Measurements from ENCODE around the gene NCKAP5.

Gene NCKAP5

DNA sequence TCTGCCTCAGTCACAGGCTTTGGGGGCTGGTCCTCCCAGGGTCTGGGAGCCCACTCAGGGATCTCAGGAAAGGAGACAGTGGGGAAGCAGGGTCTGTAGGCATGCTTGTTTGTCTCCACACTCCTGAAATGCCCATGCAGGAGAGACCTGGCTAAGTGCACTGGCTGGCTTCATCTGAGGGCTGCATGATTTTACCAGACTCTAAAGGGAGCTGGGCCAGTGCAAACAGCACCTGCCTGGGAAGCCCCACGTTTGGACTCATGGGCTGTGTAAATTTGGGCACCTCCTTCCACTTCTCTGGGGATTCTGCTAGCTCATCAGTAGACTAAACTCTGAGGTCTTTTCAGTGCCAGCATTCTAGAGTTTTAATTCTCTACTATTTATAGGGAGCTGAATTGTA, 931.9 kb downstream of the NCKAP5 start:
- DNase-seq (ENCODE audit: low read depth, low spot score), result no peak

DNA sequence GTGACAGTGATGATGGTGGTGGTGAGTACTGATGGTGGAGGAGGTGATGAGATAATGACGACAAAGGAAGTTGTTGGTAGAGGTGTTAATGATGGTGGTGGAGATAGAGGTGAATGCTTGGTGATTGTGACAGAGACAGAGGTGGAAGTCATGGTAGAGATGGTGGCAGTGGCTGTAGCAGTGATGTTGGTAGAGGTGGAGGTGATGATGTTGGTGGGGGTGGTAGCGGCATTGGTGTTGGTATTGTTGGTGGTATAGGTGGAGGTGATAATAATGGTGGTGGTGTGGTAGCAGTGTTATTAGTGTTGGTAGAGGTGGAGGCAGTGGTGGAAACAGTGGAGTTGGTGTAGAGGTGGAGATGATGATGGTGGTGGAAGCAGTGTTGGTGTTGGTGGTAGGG, 934.6 kb downstream of the NCKAP5 start:
- no peak for DNase-seq (ENCODE audit: low read depth, low spot score)

DNA sequence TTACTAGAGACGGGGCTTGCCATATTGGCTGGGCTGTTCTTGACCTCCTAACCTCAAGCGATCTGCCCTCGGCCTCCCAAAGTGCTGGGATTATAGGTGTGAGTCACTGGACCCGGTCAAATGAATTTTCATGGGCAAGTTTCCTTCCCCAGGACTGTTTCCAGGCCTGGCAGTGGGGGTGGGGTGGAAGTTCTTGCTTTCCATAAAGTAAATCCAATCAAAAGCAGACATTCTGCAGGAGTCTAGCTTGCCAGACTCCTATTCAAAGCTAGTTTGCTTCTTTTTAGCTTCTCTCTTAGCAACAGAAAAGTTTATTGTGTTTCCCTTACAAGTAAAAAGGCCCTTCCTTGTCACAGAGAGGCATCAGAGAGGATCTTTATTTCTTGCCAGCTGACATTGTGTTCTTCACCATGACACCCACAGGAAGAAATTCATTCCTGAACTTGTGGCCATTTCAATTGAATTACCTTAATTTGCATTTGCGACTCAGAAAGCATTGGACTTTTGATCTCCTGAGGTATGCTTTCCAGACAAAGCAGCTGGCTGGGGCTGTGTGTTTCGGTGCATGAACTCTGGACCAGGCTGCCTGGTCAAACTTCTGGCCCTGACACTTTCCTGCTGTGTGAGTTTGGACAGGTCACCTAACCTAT, 936.1 kb downstream of the NCKAP5 start:
- no peak for DNase-seq (ENCODE audit: low read depth, low spot score)

DNA sequence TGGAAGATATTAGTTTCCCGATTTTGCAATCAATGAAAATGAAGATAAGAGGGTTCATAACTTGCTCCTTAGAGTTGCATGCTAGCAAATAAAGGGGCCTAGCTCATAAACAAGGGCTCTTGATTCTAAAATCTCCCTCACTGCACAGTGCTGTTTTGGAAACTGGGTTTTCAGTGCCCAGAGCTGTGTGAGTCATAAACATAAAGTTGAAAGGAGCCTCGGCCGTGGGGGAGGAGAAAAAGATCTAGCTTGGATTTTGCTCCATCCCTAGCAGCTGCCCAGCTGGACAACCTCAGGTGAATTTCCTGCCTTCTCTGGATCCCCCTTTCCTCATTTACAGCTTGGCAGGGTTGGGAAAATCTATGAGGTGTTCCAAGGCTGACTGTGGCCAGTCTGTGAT, 940.7 kb downstream of the NCKAP5 start:
- no peak for DNase-seq (ENCODE audit: low read depth, low spot score)

DNA sequence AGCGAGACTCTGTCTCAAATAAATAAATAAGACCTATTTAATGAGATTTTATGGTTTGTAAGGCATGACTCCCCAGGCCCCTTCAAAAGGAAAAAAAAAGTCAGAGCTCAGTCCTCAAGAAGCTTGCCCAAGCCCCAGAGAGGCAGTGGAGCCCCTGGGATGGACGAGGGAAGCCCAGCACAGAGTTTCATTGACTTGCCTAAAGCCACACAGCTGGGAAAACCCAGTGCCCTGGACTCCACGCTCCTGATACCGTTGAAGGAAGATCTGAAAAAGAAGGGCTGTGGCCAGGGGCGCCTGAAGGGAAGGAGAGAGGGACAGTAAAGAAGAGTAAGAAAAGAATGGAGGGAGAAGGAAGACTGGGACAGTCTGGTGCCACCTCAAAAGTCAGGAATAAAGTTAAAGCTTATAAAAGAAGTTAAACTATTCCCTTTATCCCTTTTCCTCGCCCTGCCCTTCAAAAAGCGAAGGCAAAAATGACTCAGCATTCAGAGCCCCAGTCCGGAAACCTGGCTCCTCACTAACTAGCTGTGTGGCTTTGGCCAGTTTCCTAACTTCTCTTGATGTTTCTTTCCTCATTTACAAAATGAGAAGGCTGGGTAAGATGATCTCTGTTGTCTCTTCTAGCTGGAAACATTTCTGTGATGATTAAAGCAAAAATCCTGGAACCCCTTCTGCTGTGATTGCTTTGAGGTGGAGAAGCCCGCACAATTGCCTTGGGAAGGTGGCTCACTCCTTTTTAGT, 945.0 kb downstream of the NCKAP5 start:
- DNase-seq (ENCODE audit: low read depth, low spot score), result no peak
